HG03025 (cell line): ENCODE data around the gene YPEL2.

Experiments
- ATAC-seq: cut with Tn5 transposase; IDR thresholded peaks from one replicate; pipeline ENCODE4 v1.9.1; 2021; ENCODE audit warnings: mild to moderate bottlenecking, moderate library complexity; ENCODE audit not compliant: unreplicated experiment, low FRiP score

The YPEL2 gene

DNA sequence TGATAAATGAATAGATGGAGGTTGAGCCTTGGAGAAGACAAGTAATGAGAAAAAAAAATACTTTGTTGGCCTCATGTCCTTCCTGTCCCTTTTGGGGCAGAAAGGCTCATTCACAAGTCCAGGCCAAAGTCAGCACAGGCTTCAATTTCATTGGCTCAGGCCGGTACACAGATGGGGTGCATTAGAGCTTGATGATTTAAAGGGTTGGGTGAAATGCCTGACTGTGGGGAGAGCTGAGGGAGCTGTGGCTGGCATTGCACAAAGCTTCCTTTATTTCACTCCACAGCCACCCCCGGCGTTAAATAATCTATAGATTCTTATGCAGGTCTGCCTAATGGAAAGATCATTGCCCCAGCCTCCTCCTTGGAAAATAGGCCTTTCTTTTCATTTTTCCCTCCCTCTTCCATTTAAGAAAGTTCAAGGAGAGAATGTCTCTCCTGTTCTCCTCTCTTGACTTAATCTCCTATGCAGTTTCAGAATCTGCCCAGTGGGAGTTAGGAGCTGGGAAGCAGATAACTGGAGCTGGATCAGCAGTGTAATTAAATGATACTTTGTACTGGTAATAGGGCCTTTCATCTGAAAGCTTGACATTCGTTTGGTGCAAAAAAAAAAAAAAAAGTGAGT is 24.4 kb downstream of the YPEL2 start:
- no peak for ATAC-seq

- no peak for ATAC-seq
Measured at GRCh38 chr17:59356543-59357218, 25.2 kb downstream of the YPEL2 start.

DNA sequence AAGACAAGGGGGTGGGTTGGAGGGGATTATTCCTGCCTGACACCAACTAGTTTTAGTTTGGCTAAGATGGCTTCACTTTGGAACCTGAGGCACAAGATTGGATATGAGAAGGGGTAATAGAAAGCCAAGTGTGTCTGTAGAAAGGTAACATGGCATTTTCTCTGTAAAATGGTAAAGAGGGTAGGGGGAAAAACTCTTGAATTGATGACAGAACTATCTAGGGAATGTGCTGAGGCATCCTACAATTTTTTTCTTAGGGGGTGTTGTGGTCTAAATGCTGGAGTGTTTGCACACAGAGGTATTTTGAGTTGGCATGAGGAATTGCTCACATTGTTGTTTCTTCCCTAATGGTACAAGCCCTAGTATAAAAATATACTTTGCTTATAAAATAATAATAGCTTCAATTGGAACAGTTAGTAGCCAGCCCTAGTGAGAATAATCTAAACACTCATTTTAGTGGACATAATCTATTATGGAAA is 25.8 kb downstream of the YPEL2 start:
- ATAC-seq, result no peak

DNA sequence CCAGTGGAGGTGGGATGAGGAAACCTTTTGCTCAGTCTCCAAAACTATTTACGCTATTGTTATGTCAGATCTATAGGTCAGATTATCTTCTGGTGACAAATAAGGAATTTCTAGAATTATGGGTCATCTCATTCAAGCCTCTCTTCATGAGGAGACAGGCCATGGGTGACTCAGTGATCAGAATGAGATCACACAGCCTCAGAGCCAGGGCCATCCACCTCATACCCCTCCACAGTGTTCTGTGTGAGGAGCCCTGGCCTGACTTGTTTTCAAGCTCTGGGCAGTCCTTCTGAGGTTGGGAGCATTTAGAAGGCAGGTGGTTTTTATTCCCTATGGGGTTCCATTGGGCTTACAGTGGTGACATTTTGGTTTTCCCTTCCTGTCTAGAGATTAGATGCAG is 26.5 kb downstream of the YPEL2 start:
- ATAC-seq, result no peak

GRCh38 chr17:59361386-59361785 is 29.9 kb downstream of the YPEL2 start:
- ATAC-seq, result no peak

GRCh38 chr17:59361916-59362810 is 30.7 kb downstream of the YPEL2 start:
- no peak for ATAC-seq

DNA sequence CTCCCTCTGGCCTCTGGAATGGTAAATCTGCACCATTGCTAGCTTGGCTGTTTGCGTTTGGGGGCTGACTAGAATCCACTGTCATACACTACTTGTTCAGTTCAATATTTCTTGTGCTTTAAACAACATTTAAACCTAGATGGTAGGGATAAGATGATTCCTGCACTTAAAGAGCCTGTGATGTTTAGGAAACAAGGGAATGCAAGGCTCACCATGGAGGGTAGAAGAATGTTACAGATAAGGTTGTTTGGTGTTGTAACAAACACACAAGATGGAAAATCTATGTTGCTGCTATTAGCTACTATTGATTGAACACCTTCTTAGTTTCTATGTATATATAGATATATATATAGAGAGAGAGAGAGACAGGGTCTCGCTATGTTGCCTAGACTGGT is 31.4 kb downstream of the YPEL2 start:
- ATAC-seq, result no peak

GRCh38 chr17:59365383-59365981 is 34.0 kb downstream of the YPEL2 start:
- ATAC-seq, result no peak

DNA sequence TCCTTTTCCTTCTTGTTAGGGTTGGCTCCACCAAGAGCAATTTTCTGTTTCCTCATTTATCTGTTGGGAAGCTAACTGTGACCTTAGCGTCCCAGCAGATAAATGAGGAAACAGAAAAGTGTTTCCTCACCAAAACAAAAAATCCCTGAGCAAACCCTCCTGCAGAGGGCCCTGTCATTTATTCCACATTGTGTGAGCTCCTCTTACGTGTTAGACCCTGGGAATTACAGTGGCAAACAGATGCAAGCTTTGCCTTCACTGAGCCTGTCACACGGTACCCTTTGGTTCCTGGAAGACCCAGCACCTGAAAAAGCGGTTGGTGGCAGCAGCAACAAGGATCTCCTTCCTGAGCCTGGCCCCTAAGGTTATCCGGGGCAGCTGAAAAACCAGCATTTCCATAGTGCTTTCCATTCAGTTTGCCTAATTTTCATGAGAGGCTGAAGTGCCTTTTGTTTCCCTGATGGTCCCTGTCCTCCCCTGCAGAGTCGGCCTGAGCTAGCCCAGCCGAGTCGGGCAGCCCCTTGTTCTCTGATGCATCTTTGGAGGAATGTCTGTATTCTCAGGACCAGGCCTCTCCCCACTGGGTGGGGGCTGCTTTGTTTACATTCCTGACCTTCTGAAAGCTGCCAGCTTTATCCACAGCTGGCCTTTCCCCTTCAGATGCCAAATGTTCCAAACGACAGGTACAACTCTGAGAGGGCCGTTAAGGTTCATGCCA is 34.7 kb downstream of the YPEL2 start:
- ATAC-seq, result no peak

DNA sequence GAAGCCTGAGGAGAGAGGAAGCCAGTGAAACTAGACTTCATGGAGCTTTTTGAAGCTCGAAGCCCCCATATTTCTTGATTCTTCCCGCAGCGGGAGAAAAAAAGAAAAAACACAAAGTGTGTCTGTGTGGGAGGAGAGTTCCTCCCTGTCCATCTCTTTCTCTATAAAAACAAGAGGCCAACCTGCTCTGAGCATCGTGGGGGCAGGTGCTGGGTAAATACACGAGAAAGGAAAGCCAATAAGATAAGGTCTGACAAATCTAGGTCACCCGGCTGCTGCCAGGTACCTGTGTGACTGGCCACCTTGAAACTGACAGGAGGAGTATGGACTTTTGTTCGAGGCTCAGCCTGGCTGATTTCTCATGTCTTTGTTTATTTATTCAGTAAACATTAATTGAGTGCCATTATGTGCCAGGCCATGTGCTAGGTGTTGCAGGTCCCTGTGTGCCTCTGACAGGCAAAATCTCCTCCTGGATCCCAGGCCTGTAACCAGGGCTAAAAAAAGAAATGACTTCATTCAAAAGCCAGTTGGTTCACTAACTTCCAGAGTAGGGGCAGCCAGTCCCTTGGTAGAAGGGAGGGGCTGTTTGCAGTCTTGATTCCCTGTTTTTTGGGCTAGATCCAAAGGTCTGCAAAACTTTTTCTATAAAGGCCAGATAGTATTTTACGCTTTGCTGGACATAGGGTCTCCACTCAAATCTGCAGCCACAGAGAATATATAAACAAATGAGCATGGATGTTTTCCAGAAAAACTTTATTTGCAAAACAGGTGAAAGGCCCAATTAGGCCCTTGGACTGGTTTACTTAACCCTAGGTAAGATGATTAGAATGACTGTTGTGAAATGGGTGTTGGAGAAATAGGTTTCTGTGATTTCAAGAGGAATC is 35.6 kb downstream of the YPEL2 start:
- ATAC-seq, result no peak

DNA sequence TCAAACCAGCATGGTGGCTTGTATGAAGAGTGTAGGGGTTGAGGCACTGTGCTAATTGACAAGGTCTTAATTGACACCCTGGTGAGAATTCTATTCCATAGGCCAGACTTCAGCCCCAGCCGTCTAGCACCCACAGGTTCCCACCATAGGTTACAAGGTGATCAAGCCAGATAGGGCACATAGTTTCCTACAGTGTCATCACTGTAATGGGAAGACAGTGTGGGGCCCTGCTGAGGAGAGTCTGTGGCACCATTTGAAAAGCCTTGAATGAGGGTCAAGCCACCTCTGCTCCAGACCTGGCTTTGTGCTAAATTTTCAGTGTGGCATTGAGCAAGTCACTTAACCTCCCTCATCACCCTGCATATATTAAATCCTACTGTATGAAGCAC is 36.2 kb downstream of the YPEL2 start:
- no peak for ATAC-seq

DNA sequence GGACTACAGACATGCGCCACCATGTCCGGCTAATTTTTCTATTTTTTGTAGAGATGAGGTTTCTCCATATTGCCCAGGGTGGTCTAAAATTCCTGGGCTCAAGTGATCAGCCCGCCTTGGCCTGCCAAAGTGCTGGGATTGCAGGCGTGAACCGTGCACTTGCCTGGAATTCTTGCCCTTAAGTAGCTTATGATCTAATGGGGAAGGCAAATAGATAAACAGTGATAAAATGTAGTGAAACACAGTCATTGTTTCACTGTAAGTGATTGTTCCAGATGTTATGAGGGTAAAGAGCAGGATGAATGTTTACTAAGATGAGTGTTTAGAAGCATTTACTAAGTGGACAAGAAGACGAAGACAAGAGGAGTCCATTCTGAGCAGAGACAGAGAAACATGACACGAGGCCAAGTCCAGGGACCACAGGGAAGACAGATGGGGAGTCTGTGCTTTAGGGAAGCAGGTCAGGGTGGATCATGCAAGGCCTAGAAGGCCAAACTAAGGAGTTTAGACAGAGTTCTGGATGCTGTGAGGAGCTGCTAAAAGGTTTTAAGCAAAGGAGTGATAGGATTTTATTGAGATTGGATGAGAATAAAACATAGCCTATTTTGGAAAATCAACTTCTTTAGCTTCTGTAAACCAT is 36.9 kb downstream of the YPEL2 start:
- no peak for ATAC-seq

DNA sequence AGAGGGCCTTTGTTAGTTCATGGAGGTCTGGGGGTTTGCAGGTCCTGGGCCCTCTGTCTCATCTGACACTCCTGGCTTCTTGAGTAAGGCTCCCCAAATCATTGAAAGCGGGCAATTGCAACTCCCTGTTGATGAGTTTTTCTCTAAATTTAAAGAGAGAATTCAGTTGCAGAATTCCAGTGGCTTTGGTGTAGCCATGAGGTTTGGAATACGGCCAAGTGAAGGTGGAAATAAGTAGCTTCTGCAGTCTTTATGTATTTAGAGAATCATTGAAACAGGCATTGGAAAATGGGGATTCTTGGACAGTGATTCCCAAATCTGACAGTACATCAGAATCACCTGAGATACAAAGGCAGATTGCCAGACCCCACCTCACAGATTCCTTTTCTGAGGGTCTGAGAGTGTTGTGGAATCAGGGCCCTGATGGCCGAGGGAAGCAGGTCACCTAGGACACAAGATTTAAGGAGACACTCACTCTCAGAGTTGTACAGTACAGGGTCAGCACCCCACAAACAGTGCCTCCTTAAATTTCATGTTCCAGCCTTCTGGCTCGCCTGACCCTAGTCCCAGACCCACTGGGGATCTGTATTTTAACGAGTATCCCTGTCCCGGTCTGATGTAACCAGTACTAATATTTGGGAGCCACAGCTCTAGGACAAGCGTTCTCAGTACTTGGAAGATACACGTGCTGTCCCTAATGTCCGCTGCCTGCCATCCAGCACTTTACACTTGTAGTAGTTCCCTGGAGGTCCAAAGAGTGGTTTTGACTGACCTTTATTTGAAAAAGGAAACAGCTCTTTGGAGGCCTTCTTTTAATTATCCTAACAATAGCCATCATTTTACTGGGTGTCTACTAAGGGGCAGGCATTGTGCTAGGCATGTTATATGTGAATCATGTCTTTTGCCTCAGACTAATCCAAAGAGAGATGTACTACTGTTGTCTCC is 37.8 kb downstream of the YPEL2 start:
- no peak for ATAC-seq

DNA sequence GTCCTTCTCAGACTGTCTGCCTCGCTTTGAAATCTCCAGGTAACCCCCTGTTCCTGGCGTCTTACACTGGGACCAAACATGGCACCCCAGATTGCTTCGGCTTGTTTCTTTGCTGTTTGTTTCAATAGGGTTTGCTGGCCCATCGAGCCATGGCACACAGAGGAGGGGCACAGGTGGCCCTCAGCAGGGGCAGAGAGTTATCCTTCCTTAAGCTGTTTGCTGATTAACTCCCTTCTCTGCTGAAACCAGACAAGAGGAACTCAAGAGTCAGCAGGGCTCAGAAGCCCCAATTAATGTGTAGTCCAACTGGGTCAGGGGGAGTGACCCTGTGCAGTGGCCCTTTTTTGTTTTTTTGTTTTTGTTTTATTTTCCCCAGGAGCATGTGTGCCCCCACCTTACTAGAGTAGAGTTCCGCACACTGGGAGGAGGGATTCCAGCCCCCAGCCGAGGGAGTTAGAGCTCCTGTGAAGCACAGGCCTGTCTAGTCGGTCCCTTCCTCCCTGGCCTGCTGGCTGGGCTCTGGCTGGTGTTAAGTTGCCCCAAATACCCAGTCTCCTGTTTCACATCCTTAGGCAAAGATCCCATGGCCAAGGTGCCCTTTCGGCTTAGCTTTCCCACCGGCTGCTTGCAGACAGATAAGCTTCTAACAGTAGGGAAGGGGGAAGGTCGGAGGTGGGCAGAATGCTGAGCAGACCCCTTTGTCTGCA is 39.3 kb downstream of the YPEL2 start:
- ATAC-seq, result no peak

- no peak for ATAC-seq
Measured at GRCh38 chr17:59371416-59372100, 40.1 kb downstream of the YPEL2 start.

DNA sequence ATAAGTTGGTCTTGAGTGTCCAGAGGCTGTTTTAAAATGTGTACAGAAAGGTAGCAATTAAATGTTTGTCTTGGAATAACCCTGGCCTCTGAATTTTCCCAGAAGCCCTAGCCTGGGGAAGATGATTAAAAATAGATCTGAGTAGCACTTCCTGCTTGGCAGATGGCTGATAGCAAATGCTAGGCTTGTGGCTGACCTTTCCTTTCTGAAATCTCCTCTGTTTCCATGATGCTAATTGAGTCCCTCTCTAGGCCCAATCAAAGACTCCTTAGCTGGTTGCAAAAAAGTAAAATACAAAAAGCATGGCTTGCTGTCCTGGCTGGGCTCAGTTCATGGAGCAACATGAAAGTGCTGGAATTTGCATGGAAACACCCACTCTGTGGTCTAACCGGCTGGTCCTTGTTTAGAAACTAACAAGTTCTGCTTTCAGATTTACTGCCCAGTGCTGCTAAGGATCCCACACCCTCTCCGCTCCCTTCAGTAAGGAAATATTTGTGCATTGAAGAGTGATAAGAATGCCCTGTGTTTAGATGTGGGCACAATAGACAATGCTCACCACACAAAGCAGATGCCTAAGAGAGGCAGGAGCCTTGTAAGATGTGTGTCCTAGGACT is 40.8 kb downstream of the YPEL2 start:
- no peak for ATAC-seq
